Left ventricle myocardium superior (tissue), 1 donor: Measurements from ENCODE around the gene PPARG. TPM values are rescaled to one million over a fixed set of nuclear protein-coding genes. Genes with fewer than 3 reads are reported as not detected.
"Not testable (repeated sequence)": the region's sequence is repeated elsewhere in the genome, so short reads cannot be mapped to it uniquely, and the experiment has no call there.

Experiments
- ATAC-seq: fragments of 200-7000 bp; cut with Tn5 transposase; one replicate; pipeline ENCODE4 v1.9.1; 2020; ENCODE audit warnings: mild to moderate bottlenecking, moderate library complexity
- DNase-seq: peaks from one replicate; pipeline ENCODE4 v3.0.0-alpha.2; 2020
- intact Hi-C: fragments of 100-400 bp; cut with micrococcal nuclease; formaldehyde crosslinking; loops from one replicate; pipeline ENCODE4 v1.11.0; 2022
- total RNA-seq: library from RNA; stranded (reverse); fragmentation: NEBNext Ultra II Directional; extraction: Animal tissue kit (Norgen Biotek cat#: 25700); gene quantifications from one replicate; pipeline ENCODE4 v1.2.1, GENCODE V29; 2021
- donor health status: DM: no; HTN: yes; CAD: no; lungs with severe emphysema.

PPARG gene
- total RNA-seq, 1 donor from 2014 or later = 24.0 TPM

GRCh38 chr3:12275974-12276650 is 12.8 kb upstream of the PPARG start:
- ATAC-seq = no peak
- no peak for DNase-seq
- intact Hi-C loops = no loop called here

GRCh38 chr3:12276827-12277226 is 12.0 kb upstream of the PPARG start:
- intact Hi-C loops, DNase-seq, ATAC-seq: not testable (repeated sequence)

GRCh38 chr3:12278566-12278965 is 10.3 kb upstream of the PPARG start:
- intact Hi-C loops = no loop called here

GRCh38 chr3:12279591-12280326 is 9.1 kb upstream of the PPARG start:
- no peak for ATAC-seq
- intact Hi-C loops = no loop called here
- no peak for DNase-seq

More at GRCh38 chr3:12278566-12278965, 10.3 kb upstream of the PPARG start:
- DNase-seq (no peak), ATAC-seq (no peak)

GRCh38 chr3:12280357-12280806 is 8.5 kb upstream of the PPARG start:
- ATAC-seq (no peak), DNase-seq (no peak)
- intact Hi-C loops = no loop called here

- ATAC-seq (no peak), DNase-seq (no peak)
- intact Hi-C loops = no loop called here
These were observed 4.3 kb upstream of the PPARG start for GRCh38 chr3:12284591-12284990.

- ATAC-seq (no peak), DNase-seq (no peak)
- intact Hi-C loops = loop anchor here (5.0 kb wide), 1 partner anchor 197 kb away; the partner anchor contains the start of gene TSEN2
These were observed 3.8 kb upstream of the PPARG start for GRCh38 chr3:12285003-12285555.

GRCh38 chr3:12285779-12286178 is 3.1 kb upstream of the PPARG start:
- not testable (repeated sequence) for ATAC-seq, DNase-seq
- intact Hi-C loops = loop anchor here (5.0 kb wide), 1 partner anchor 197 kb away; the partner anchor contains the start of gene TSEN2

- DNase-seq (no peak), ATAC-seq (no peak)
- intact Hi-C loops = loop anchor here (5.0 kb wide), 1 partner anchor 196 kb away; the partner anchor contains the start of gene TSEN2
These were observed 2.4 kb upstream of the PPARG start for GRCh38 chr3:12286504-12286903.

GRCh38 chr3:12286927-12287726 is 1.7 kb upstream of the PPARG start:
- peak; percentile 62 for DNase-seq

GRCh38 chr3:12287727-12288181 is 1.1 kb upstream of the PPARG start:
- ATAC-seq (peak; percentile 93), DNase-seq (peak; percentile 80)
- intact Hi-C loops = loop anchor here (5.0 kb wide), 1 partner anchor 195 kb away; the partner anchor contains the start of gene TSEN2

More at GRCh38 chr3:12286927-12287726, 1.7 kb upstream of the PPARG start:
- intact Hi-C loops = loop anchor here (5.0 kb wide), 1 partner anchor 195 kb away; the partner anchor contains the start of gene TSEN2
- ATAC-seq = no peak

GRCh38 chr3:12289524-12289923 is 654 bp downstream of the PPARG start:
- no peak for ATAC-seq
- no peak for DNase-seq
- intact Hi-C loops = loop anchor here (5.0 kb wide), 1 partner anchor 193 kb away; the partner anchor contains the start of gene TSEN2

GRCh38 chr3:12292770-12293169 is 3.9 kb downstream of the PPARG start:
- ATAC-seq (no peak), DNase-seq (no peak)
- intact Hi-C loops = no loop called here

GRCh38 chr3:12294885-12295580 is 6.2 kb downstream of the PPARG start:
- ATAC-seq (no peak), DNase-seq (no peak)
- intact Hi-C loops = no loop called here

GRCh38 chr3:12296511-12296910 is 7.6 kb downstream of the PPARG start:
- ATAC-seq (no peak), DNase-seq (no peak)
- intact Hi-C loops = no loop called here

GRCh38 chr3:12299026-12299425 is 10.2 kb downstream of the PPARG start:
- no peak for ATAC-seq
- intact Hi-C loops = no loop called here
- no peak for DNase-seq

GRCh38 chr3:12300137-12300536 is 11.3 kb downstream of the PPARG start:
- DNase-seq (no peak), ATAC-seq (no peak)
- intact Hi-C loops = no loop called here

GRCh38 chr3:12301031-12301430 is 12.2 kb downstream of the PPARG start:
- ATAC-seq (no peak), DNase-seq (no peak)
- intact Hi-C loops = no loop called here
